Keratinocyte (primary cell): ENCODE data around the gene PGAM2. TPM values are rescaled to one million over a fixed set of nuclear protein-coding genes. Genes with fewer than 3 reads are reported as not detected.

ENCODE experiments used
- DNase-seq: peaks from one replicate; pipeline ENCODE4 v3.0.0-alpha.2; 2011; ENCODE audit warnings: low read depth, missing footprints, low spot score
- FAIRE-seq: peaks from 2 replicates; lab custom pipeline; 2011; peaks lifted over from hg19 to GRCh38; lab: Jason Lieb, UNC
- H2AFZ ChIP-seq: 2 replicates; pipeline ENCODE4 v1.6.0; 2012; ENCODE audit warnings: low read length, control low read depth, inconsistent platforms; ENCODE audit not compliant: control insufficient read depth
- H3K27ac ChIP-seq: 2 replicates; pipeline ENCODE4 v1.5.1; 2011; ENCODE audit warnings: low read length; ENCODE audit not compliant: control insufficient read depth, insufficient read depth
- H3K27me3 ChIP-seq: 3 replicates; pipeline ENCODE4 v1.6.0; 2011; ENCODE audit warnings: low read length; ENCODE audit not compliant: control insufficient read depth, insufficient read depth; ENCODE audit errors: extremely low read depth
- H3K36me3 ChIP-seq, 2 experiments: 2 replicates in 1 of 2; 3 replicates in 1 of 2; pipeline ENCODE4 v1.5.1; 2011; ENCODE audit warnings: low read length in 2 of 2, mild to moderate bottlenecking in 1 of 2; ENCODE audit not compliant: control insufficient read depth in 2 of 2, insufficient read depth in 2 of 2; ENCODE audit errors: extremely low read depth in 1 of 2
- H3K4me1 ChIP-seq: 3 replicates; pipeline ENCODE4 v1.5.1; 2011; ENCODE audit warnings: low read length; ENCODE audit not compliant: control insufficient read depth, insufficient read depth; ENCODE audit errors: extremely low read depth
- H3K4me2 ChIP-seq: 3 replicates; pipeline ENCODE4 v1.6.0; 2011; ENCODE audit warnings: low read depth, low read length; ENCODE audit not compliant: control insufficient read depth, insufficient read depth; ENCODE audit errors: extremely low read depth
- H3K4me3 ChIP-seq, 3 experiments: fragments of 200-600 bp in 1 of 3; sonication (generic) in 1 of 3; 2 replicates in 2 of 3; 3 replicates in 1 of 3; pipeline ENCODE4 v1.5.1; 2011 to 2016; ENCODE audit warnings: low read length in 3 of 3, mild to moderate bottlenecking in 3 of 3, control low read depth in 2 of 3, inconsistent platforms in 1 of 3, low read depth in 1 of 3, mixed read lengths in 1 of 3, mixed run types in 1 of 3, moderate library complexity in 1 of 3; ENCODE audit not compliant: control insufficient read depth in 2 of 3, insufficient read depth in 2 of 3; ENCODE audit errors: extremely low read depth in 1 of 3
- H3K79me2 ChIP-seq: 2 replicates; pipeline ENCODE4 v1.6.0; 2012; ENCODE audit warnings: low read length; ENCODE audit not compliant: control insufficient read depth, insufficient read depth
- H3K9ac ChIP-seq: 3 replicates; pipeline ENCODE4 v1.6.0; 2011; ENCODE audit warnings: low read length; ENCODE audit not compliant: control insufficient read depth, insufficient read depth; ENCODE audit errors: extremely low read depth
- H3K9me1 ChIP-seq: 3 replicates; pipeline ENCODE4 v1.6.0; 2011; ENCODE audit warnings: low read length; ENCODE audit not compliant: control insufficient read depth, insufficient read depth; ENCODE audit errors: extremely low read depth
- H3K9me3 ChIP-seq: 2 replicates; pipeline ENCODE4 v1.5.1; 2012; ENCODE audit warnings: low read depth, low read length; ENCODE audit not compliant: control insufficient read depth
- H4K20me1 ChIP-seq: 3 replicates; pipeline ENCODE4 v1.6.0; 2011; ENCODE audit warnings: low read length; ENCODE audit not compliant: control insufficient read depth, insufficient read depth; ENCODE audit errors: extremely low read depth
- EZH2 ChIP-seq: IDR thresholded peaks from one replicate; pipeline ENCODE4 v1.6.1; 2012; ENCODE audit warnings: inconsistent platforms, mild to moderate bottlenecking, low read length, moderate library complexity
- dilution Hi-C: fragments of 300-500 bp; cut with MboI; formaldehyde crosslinking; loops from one replicate; pipeline ENCODE4 v1.7.0; 2020; ENCODE audit warnings: low sequenced_read_pairs; ENCODE audit not compliant: extremely low pct_ligation_motif_present
- polyA plus RNA-seq, 5 experiments: library from polyadenylated mRNA; depleted of rRNA in 3 of 5; stranded (reverse) in 3 of 5; stranded (forward) in 1 of 5; unstranded in 1 of 5; fragments of >200 nt; gene quantifications; 1 replicate in 1 of 5; 2 replicates in 3 of 5; 3 replicates in 1 of 5; pipeline versions ENCODE4 v1.2.1 to v1.2.3, GENCODE V29; 2011 to 2012; ENCODE audit warnings: missing spikeins in 2 of 5, low read depth in 1 of 5, low replicate concordance in 1 of 5
- TF ChIP-seq, protein P1 (sequence below), 3 experiments: IDR thresholded peaks in 1 of 3; conservative IDR thresholded peaks in 1 of 3; optimal IDR thresholded peaks in 1 of 3; 2 replicates in 2 of 3; 3 replicates in 1 of 3; pipeline versions ENCODE3 to v1.5.1; 2011; ENCODE audit warnings: low read length in 3 of 3, mild to moderate bottlenecking in 3 of 3, moderate library complexity in 2 of 3, control low read depth in 1 of 3, inconsistent platforms in 1 of 3; ENCODE audit not compliant: insufficient read depth in 2 of 3; ENCODE audit errors: extremely low read depth in 1 of 3

Gene PGAM2
- polyA plus RNA-seq, 1 donor (not counting 4 experiments of a cell fraction or from before 2014, with no cell fraction given) = not detected

DNA sequence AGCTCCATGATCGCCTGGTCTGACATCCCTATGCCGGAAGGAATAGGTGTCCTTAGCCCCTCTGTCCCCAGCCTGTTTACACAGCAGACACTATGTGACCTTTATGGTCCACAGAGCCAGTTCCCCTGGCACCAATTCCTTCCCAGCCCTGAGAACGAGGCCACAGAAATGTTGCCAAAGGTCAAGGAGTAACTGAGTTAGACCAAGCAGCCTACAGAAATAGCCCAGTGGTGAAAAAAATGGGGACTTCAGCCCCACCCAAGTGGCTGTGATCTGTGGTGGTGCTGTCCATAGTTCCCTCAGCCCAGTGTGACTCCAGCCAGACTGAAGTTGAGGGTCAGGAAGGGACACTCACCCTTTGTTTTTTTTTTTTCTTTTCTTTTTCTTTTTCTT lies 2.5 kb downstream of the PGAM2 start:
- no peak for FAIRE-seq
- Histone ChIP-seq H3K36me3 (peaks cover 38% of the 10 kb centered on the region in 2 experiments), H3K27ac (no peak overlapping the region), H3K4me3 (no peak overlapping the region), H4K20me1 (peaks cover 2% of the 10 kb centered on the region), H3K9me3 (no peaks in the 10 kb centered on the region), H3K79me2 (no peaks in the 10 kb centered on the region), H2AFZ (no peak overlapping the region), H3K4me1 (peaks cover 3% of the 10 kb centered on the region), H3K27me3 (no peaks in the 10 kb centered on the region), H3K4me2 (no peak overlapping the region), H3K9ac (no peak overlapping the region), H3K9me1 (no peaks in the 10 kb centered on the region)
- dilution Hi-C loops = no loop called here
- no peak for TF ChIP-seq EZH2
- TF ChIP-seq, protein P1, sequence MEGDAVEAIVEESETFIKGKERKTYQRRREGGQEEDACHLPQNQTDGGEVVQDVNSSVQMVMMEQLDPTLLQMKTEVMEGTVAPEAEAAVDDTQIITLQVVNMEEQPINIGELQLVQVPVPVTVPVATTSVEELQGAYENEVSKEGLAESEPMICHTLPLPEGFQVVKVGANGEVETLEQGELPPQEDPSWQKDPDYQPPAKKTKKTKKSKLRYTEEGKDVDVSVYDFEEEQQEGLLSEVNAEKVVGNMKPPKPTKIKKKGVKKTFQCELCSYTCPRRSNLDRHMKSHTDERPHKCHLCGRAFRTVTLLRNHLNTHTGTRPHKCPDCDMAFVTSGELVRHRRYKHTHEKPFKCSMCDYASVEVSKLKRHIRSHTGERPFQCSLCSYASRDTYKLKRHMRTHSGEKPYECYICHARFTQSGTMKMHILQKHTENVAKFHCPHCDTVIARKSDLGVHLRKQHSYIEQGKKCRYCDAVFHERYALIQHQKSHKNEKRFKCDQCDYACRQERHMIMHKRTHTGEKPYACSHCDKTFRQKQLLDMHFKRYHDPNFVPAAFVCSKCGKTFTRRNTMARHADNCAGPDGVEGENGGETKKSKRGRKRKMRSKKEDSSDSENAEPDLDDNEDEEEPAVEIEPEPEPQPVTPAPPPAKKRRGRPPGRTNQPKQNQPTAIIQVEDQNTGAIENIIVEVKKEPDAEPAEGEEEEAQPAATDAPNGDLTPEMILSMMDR (optimal IDR thresholded peaks at IDR 0.05 in 1 of 3, IDR thresholded peaks at IDR 0.05 in 1 of 3, conservative IDR thresholded peaks at IDR 0.05 in 1 of 3; ENCODE audit: extremely low read depth in 1 of 3, insufficient read depth in 2 of 3, low read length in 3 of 3) = no peak
- DNase-seq = no peak

DNA sequence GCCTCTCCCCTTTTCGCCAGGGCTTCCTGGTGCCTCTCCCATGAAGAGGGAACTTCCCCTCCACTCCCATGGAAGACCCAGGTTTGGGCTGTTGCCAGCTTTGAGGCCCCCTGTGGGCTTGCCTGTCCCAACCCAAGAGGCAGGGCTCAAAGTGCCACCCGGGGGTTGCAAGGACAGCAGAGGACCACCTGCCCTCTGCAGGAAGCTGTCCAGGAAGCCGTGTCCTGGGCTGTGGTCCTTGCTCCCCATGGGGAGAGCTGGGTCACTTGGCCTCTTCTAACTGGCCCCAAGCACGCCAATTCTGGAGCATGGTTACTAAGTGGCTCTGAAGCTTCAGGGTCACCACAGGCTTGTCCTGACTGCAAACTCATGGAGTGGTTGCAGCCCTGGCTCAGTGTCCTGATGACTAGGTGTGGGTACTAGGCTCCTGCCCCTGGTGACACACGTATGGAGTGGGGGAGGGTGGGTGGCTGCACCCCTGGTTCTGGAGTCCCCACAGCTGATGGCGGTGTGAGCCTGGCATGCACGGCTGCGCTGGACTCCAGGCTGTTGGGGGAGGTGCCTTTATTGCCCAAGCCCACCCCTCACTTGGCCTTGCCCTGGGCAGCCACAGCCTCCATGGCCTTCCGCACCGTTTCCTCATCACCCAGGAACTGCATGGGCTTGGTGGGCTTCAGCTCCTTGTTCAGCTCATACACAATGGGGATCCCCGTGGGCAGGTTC lies 3.0 kb downstream of the PGAM2 start:
- peaks cover 3% of the 10 kb centered on the region for H3K4me1 ChIP-seq
- no peaks in the 10 kb centered on the region for H3K9me1 ChIP-seq
- H3K36me3 ChIP-seq = peaks cover 43 to 44% of the 10 kb centered on the region in 2 experiments
- DNase-seq (no peak), FAIRE-seq (no peak)
- H2AFZ ChIP-seq = no peak overlapping the region
- no peaks in the 10 kb centered on the region for H3K27me3 ChIP-seq
- TF ChIP-seq, protein P1 (optimal IDR thresholded peaks at IDR 0.05 in 1 of 3, IDR thresholded peaks at IDR 0.05 in 1 of 3, conservative IDR thresholded peaks at IDR 0.05 in 1 of 3; ENCODE audit: extremely low read depth in 1 of 3, insufficient read depth in 2 of 3, low read length in 3 of 3) = no peak
- no peak for TF ChIP-seq EZH2
- H3K9me3 ChIP-seq = no peaks in the 10 kb centered on the region
- dilution Hi-C loops = no loop called here
- H3K79me2 ChIP-seq = no peaks in the 10 kb centered on the region
- no peak overlapping the region for H3K27ac ChIP-seq
- peaks cover 2% of the 10 kb centered on the region for H4K20me1 ChIP-seq
- no peak overlapping the region for H3K9ac ChIP-seq
- no peak overlapping the region for H3K4me3 ChIP-seq
- no peak overlapping the region for H3K4me2 ChIP-seq
